CD4-positive, alpha-beta T cell (primary cell): ENCODE measurements around the gene PTGFR. TPM values are rescaled to one million over a fixed set of nuclear protein-coding genes. Genes with fewer than 3 reads are reported as not detected.

ENCODE experiments used
- ATAC-seq: fragments of 200-7000 bp; cut with Tn5 transposase; one replicate; pipeline ENCODE4 v1.10.0; 2022; ENCODE audit warnings: mild to moderate bottlenecking; ENCODE audit not compliant: poor library complexity
- CTCF ChIA-PET: fragments of 350-600 bp; sonication (Branson Sonifier 250); formaldehyde crosslinking; loops from one replicate; lab custom pipeline; 2021; ENCODE audit warnings: antibody characterized with exemption, inconsistent platforms; lab: Charles Lee
- POLR2A ChIA-PET: fragments of 350-600 bp; sonication (Branson Sonifier 250); formaldehyde crosslinking; loops from one replicate; lab custom pipeline; 2021; ENCODE audit warnings: antibody characterized with exemption, inconsistent platforms; lab: Charles Lee
- DNase-seq, 14 experiments: peaks; one replicate each; pipeline ENCODE4 v3.0.0-alpha.2; 2013 to 2020; ENCODE audit warnings: mixed read lengths in 2 of 14
- H3K27ac ChIP-seq, 2 donors: one replicate each; pipeline versions ENCODE4 v1.5.1 to v1.7.0; 2013; ENCODE audit warnings: low read length in 2 of 2, low read depth in 1 of 2, mild to moderate bottlenecking in 1 of 2
- H3K27me3 ChIP-seq, 2 experiments: 1 replicate in 1 of 2; 2 replicates in 1 of 2; pipeline versions ENCODE4 v1.6.1 to v1.7.0; 2013; ENCODE audit warnings: low read length in 2 of 2, control low read depth in 1 of 2, mild to moderate bottlenecking in 1 of 2, moderate library complexity in 1 of 2; ENCODE audit not compliant: insufficient read depth in 2 of 2, control insufficient read depth in 1 of 2
- H3K36me3 ChIP-seq: one replicate; pipeline ENCODE4 v1.6.1; 2013; ENCODE audit warnings: low read length, control low read depth; ENCODE audit not compliant: insufficient read depth
- H3K4me1 ChIP-seq: one replicate; pipeline ENCODE4 v1.6.1; 2013; ENCODE audit warnings: low read length, control low read depth; ENCODE audit not compliant: insufficient read depth
- H3K4me3 ChIP-seq: one replicate; pipeline ENCODE4 v1.5.1; 2013; ENCODE audit warnings: mild to moderate bottlenecking, low read length, moderate library complexity
- H3K9me3 ChIP-seq, 2 experiments: 1 replicate in 1 of 2; 2 replicates in 1 of 2; pipeline versions ENCODE4 v1.6.1 to v1.7.0; 2013; ENCODE audit warnings: low read length in 2 of 2, mild to moderate bottlenecking in 2 of 2, control low read depth in 1 of 2, moderate library complexity in 1 of 2; ENCODE audit not compliant: control insufficient read depth in 1 of 2, insufficient read depth in 1 of 2
- H3K27ac Mint-ChIP-seq: one replicate; pipeline ENCODE4 v1.8.0; 2020; ENCODE audit warnings: mixed read lengths
- H3K27me3 Mint-ChIP-seq: one replicate; pipeline ENCODE4 v1.8.0; 2021; ENCODE audit warnings: mixed read lengths
- H3K36me3 Mint-ChIP-seq: one replicate; pipeline ENCODE4 v1.8.0; 2021; ENCODE audit warnings: low read depth, mixed read lengths
- H3K4me1 Mint-ChIP-seq: one replicate; pipeline ENCODE4 v1.8.0; 2021; ENCODE audit warnings: low read depth, mixed read lengths
- H3K4me3 Mint-ChIP-seq: one replicate; pipeline ENCODE4 v1.8.0; 2020; ENCODE audit warnings: mild to moderate bottlenecking, mixed read lengths
- H3K9me3 Mint-ChIP-seq: one replicate; pipeline ENCODE4 v1.8.0; 2020; ENCODE audit warnings: mixed read lengths
- intact Hi-C, 2 experiments: fragments of 100-400 bp; cut with DNase I in 1 of 2; cut with micrococcal nuclease in 1 of 2; formaldehyde crosslinking; loops; one replicate each; pipeline versions ENCODE4 v1.15.1 to v1.9.0; 2023 to 2025; cut with DNase I, micrococcal nuclease
- polyA plus RNA-seq, 2 donors: library from polyadenylated mRNA; unstranded; fragments of 120-200 nt; gene quantifications; one replicate each; pipeline ENCODE4 v1.2.1, GENCODE V29; 2013
- total RNA-seq, 174 experiments: library from RNA in 2 of 174; stranded (reverse) in 2 of 174; gene quantifications; one replicate each; pipeline ENCODE4 v1.2.3 and lab custom pipeline; 2021 to 2026
- TF ChIP-seq, protein P1 (sequence below): fragments of 200-600 bp; IDR thresholded peaks from one replicate; pipeline ENCODE4 v1.8.0; 2022; ENCODE audit warnings: antibody characterized with exemption, mild to moderate bottlenecking

Gene PTGFR
- not detected for total RNA-seq
- polyA plus RNA-seq (2013, experiment 1 of 2) = not detected
- polyA plus RNA-seq (2013, experiment 2 of 2) = 0.37 TPM
- total RNA-seq (lab: John Stamatoyannopoulos, UW) = 0 to 0.13 (median 0) reads per million in 172 experiments

GRCh38 chr1:78490861-78491450 lies at the start of gene PTGFR:
TSS of gene PTGFR (plus strand) at chr1:78490974. CDS start at chr1:78492744, 1,770 bp downstream.
- POLR2A ChIA-PET = no interaction called here

DNA sequence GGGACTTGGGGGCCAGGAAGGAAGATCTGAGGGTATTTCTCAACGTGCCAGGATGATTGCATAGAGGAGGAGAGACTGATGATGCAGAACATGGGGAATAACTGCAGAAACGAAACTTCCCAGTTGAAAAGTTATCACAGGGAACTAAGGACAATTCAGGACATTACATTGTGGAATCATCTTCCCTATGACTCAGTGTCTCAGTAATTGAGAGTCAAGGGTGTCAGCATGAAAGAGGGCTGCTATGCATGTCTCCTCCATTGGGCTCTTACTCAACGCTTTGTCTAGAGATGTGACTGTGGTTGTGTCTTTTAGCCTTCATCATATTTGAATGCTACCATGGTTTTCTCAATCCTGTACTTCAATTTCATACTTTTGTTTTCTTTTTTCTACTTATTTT lies 48.9 kb upstream of the PTGFR start:
- ChIA-PET CTCF (no interaction called here), POLR2A (no interaction called here)
- Histone ChIP-seq H3K27ac (no peak overlapping the region), H3K36me3 (no peaks in the 10 kb centered on the region), H3K4me1 (no peaks in the 10 kb centered on the region), H3K9me3 (peaks cover 0 to 3% of the 10 kb centered on the region in 2 experiments), H3K4me3 (no peak overlapping the region), H3K27me3 (no peaks in the 10 kb centered on the region)
- Mint-ChIP-seq H3K4me3 (no peak overlapping the region), H3K4me1 (no peaks in the 10 kb centered on the region), H3K36me3 (no peaks in the 10 kb centered on the region), H3K27ac (no peak overlapping the region), H3K9me3 (no peaks in the 10 kb centered on the region), H3K27me3 (no peaks in the 10 kb centered on the region)
- no peak for ATAC-seq
- TF ChIP-seq, protein P1, sequence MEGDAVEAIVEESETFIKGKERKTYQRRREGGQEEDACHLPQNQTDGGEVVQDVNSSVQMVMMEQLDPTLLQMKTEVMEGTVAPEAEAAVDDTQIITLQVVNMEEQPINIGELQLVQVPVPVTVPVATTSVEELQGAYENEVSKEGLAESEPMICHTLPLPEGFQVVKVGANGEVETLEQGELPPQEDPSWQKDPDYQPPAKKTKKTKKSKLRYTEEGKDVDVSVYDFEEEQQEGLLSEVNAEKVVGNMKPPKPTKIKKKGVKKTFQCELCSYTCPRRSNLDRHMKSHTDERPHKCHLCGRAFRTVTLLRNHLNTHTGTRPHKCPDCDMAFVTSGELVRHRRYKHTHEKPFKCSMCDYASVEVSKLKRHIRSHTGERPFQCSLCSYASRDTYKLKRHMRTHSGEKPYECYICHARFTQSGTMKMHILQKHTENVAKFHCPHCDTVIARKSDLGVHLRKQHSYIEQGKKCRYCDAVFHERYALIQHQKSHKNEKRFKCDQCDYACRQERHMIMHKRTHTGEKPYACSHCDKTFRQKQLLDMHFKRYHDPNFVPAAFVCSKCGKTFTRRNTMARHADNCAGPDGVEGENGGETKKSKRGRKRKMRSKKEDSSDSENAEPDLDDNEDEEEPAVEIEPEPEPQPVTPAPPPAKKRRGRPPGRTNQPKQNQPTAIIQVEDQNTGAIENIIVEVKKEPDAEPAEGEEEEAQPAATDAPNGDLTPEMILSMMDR = no peak
- no peak for DNase-seq
- intact Hi-C loops = no loop called here

More at GRCh38 chr1:78490861-78491450, at the start of gene PTGFR:
- no peaks in the 10 kb centered on the region for H3K4me1 ChIP-seq
- Mint-ChIP-seq H3K4me3 (no peak within 1 kb of the TSS), H3K27ac (no peak within 1 kb of the TSS), H3K4me1 (no peaks in the 10 kb centered on the region), H3K36me3 (no peaks in the 10 kb centered on the region), H3K27me3 (peaks cover 61% of the 10 kb centered on the region), H3K9me3 (peaks cover 7% of the 10 kb centered on the region)
- TF ChIP-seq, protein P1 = no peak
- no peak within 1 kb of the TSS for H3K27ac ChIP-seq
- ATAC-seq = no peak
- H3K4me3 ChIP-seq = no peak within 1 kb of the TSS
- intact Hi-C loops = no loop called here
- peaks cover 15 to 28% of the 10 kb centered on the region in 2 experiments for H3K27me3 ChIP-seq
- H3K9me3 ChIP-seq = peaks cover 0 to 14% of the 10 kb centered on the region in 2 experiments
- no peak for DNase-seq
- CTCF ChIA-PET = no interaction called here
- no peaks in the 10 kb centered on the region for H3K36me3 ChIP-seq

- ChIA-PET POLR2A (no interaction called here), CTCF (no interaction called here)
- no peaks in the 10 kb centered on the region for H3K27me3 ChIP-seq
- no peaks in the 10 kb centered on the region for H3K4me1 ChIP-seq
- DNase-seq (no peak), ATAC-seq (no peak)
- Mint-ChIP-seq H3K27ac (no peak overlapping the region), H3K9me3 (peaks cover 7% of the 10 kb centered on the region), H3K36me3 (no peaks in the 10 kb centered on the region), H3K4me3 (no peak overlapping the region), H3K27me3 (no peaks in the 10 kb centered on the region), H3K4me1 (no peaks in the 10 kb centered on the region)
- no peak overlapping the region for H3K4me3 ChIP-seq
- H3K36me3 ChIP-seq = no peaks in the 10 kb centered on the region
- intact Hi-C loops = no loop called here
- H3K9me3 ChIP-seq = no peaks in the 10 kb centered on the region
- H3K27ac ChIP-seq = no peak overlapping the region
- TF ChIP-seq, protein P1 = no peak
Observed at GRCh38 chr1:78447086-78447485, 43.7 kb upstream of the PTGFR start.
